Measurements from ENCODE around the gene IGSF9. TPM values are rescaled to one million over a fixed set of nuclear protein-coding genes. Genes with fewer than 3 reads are reported as not detected.

Gene IGSF9
- total RNA-seq, 3 donors from 2014 or later = 0.11 to 0.20 (median 0.16) TPM

DNA sequence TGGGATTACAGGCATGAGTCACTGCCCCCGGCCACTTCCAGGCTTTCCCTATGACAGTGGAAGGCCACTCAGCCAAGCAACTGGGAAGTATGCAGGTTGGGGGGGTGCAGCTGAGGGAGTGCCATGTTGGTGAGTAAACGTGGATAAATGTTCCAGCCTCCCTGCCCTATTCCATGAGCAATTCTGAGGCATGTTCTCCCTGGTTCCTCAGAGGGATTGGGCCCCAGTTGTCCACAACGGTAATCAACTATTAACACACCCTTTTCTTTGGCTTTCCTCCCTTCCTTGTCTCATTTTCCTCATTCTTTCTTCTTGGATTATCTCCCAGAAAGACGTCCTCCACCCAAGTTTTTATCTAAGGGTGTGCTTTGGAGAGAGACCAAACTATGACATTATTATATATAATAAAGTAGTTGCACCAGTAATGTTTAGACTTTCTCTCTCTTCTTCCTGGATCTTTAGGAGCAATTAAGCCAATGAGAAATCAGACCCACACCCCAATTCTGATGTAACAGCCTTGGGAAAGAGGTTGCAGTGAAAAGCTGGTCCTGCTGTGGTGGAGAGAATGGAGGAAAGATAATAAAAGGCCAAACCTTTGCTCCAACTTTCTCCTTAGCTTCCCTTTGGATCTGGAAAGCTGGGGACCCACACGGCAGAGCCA, 15.4 kb upstream of the IGSF9 start:
- DNase-seq = no peak
- Mint-ChIP-seq H3K4me3 (no peak overlapping the region), H3K27me3 (ENCODE audit: low read depth) (peaks cover 14% of the 10 kb centered on the region), H3K36me3 (ENCODE audit: insufficient read depth) (no peaks in the 10 kb centered on the region), H3K4me1 (ENCODE audit: low read depth) (no peaks in the 10 kb centered on the region), H3K9me3 (no peaks in the 10 kb centered on the region)
- ATAC-seq = no peak

DNA sequence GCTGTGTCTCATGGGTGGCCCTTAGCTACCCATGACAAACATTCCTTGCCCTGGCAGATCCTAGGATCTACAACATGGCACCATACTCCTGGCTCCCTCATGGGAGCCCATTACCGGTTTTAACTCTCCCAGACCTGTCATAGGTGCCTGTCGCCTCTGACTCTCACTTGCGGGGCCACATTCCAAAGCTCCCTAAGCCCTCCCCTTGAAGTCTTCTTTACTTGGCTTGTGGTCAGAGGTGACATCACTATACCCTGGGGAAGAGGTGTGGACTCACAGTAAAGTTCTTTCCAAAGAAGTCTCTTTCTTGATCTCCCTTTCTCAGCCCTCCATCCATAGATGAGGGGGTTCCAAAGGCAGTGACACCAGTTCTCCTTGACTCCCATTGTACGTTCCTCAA, 14.0 kb upstream of the IGSF9 start:
- no peaks in the 10 kb centered on the region for H3K36me3 Mint-ChIP-seq (ENCODE audit: insufficient read depth)
- H3K9me3 Mint-ChIP-seq = no peaks in the 10 kb centered on the region
- H3K27me3 Mint-ChIP-seq (ENCODE audit: low read depth) = peaks cover 14% of the 10 kb centered on the region
- H3K4me3 Mint-ChIP-seq = no peak overlapping the region
- DNase-seq (no peak), ATAC-seq (no peak)
- no peaks in the 10 kb centered on the region for H3K4me1 Mint-ChIP-seq (ENCODE audit: low read depth)

DNA sequence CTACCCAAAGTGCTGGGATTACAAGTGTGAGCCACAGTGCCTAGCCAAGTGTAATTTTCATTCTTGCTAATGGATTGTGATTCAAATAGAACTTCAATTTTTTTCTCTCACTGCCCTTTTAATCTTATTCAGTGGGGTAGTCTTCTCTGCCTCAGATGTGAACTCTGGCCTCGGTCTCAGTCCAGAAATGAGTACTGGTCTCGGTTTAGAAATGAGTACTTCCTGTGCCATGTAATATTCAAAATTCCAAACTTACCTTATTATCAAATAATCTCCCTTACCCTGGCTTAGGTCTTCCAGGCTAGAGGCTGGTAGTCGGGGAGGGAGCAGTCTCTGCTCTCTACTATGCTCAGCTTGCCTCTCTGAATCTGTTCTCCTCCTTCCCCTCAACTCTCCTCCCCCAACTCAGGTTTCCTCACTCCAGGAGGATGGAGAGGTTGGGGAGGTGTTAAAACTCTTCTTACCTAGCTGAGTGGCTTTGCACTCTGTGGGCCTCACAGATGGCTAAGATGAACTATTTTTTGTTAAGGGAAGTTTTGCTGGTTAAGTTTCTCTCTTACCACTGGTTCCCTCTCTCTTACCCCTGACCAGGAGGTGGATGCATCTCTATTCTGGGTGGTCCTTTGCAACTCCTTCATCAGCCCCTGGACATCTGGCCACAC, 13.4 kb upstream of the IGSF9 start:
- no peak for ATAC-seq
- no peaks in the 10 kb centered on the region for H3K4me1 Mint-ChIP-seq (ENCODE audit: low read depth)
- peaks cover 17% of the 10 kb centered on the region for H3K27me3 Mint-ChIP-seq (ENCODE audit: low read depth)
- no peak for DNase-seq
- no peak overlapping the region for H3K4me3 Mint-ChIP-seq
- H3K9me3 Mint-ChIP-seq = no peaks in the 10 kb centered on the region
- H3K36me3 Mint-ChIP-seq (ENCODE audit: insufficient read depth) = no peaks in the 10 kb centered on the region

DNA sequence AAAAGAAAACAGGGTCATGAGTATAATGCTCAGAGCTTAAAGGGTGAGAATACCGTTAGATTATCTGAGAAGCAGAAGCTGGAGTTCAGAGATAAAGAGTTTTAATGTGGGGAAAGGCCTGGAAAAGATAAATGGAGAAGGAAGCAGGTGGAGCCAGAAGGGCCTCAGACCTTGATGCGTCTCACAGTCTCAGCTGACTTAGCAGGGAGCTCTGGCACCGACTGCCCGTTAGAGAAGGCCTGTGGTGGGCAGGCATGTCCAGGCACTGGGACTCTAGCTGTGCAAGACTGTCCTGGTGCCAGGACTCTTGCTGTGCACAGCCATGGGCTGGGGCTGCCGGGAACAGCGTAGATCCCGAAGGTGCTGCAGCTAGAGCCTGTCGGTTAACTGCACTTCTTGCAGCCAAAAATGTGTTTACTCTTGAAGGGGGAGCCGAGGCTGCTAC, 12.4 kb upstream of the IGSF9 start:
- no peak for DNase-seq
- no peaks in the 10 kb centered on the region for H3K4me1 Mint-ChIP-seq (ENCODE audit: low read depth)
- no peak overlapping the region for H3K4me3 Mint-ChIP-seq
- no peaks in the 10 kb centered on the region for H3K36me3 Mint-ChIP-seq (ENCODE audit: insufficient read depth)
- no peak for ATAC-seq
- no peaks in the 10 kb centered on the region for H3K9me3 Mint-ChIP-seq
- H3K27me3 Mint-ChIP-seq (ENCODE audit: low read depth) = peaks cover 22% of the 10 kb centered on the region

DNA sequence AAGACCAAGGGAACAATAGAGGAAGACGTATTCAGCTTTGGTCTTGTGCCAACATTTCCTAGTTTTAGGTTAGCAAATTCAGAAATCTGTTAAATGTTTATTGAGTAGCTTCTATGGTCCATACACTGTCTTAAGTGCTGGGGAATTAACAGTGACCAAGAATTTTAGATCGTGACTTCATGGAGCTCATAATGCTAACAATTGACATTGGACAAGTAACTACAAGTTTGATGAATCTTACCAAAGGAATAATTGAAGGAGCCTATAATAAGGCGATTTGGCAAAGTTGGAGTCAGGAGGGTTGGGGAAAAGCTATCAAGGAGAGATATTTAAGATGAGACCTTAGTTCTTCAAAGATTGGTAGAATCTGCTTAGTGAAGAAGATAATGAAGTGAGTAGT, 10.0 kb upstream of the IGSF9 start:
- Mint-ChIP-seq H3K27me3 (ENCODE audit: low read depth) (peaks cover 27% of the 10 kb centered on the region), H3K9me3 (no peaks in the 10 kb centered on the region), H3K36me3 (ENCODE audit: insufficient read depth) (no peaks in the 10 kb centered on the region), H3K4me3 (no peak overlapping the region), H3K4me1 (ENCODE audit: low read depth) (no peaks in the 10 kb centered on the region)
- no peak for ATAC-seq
- no peak for DNase-seq

DNA sequence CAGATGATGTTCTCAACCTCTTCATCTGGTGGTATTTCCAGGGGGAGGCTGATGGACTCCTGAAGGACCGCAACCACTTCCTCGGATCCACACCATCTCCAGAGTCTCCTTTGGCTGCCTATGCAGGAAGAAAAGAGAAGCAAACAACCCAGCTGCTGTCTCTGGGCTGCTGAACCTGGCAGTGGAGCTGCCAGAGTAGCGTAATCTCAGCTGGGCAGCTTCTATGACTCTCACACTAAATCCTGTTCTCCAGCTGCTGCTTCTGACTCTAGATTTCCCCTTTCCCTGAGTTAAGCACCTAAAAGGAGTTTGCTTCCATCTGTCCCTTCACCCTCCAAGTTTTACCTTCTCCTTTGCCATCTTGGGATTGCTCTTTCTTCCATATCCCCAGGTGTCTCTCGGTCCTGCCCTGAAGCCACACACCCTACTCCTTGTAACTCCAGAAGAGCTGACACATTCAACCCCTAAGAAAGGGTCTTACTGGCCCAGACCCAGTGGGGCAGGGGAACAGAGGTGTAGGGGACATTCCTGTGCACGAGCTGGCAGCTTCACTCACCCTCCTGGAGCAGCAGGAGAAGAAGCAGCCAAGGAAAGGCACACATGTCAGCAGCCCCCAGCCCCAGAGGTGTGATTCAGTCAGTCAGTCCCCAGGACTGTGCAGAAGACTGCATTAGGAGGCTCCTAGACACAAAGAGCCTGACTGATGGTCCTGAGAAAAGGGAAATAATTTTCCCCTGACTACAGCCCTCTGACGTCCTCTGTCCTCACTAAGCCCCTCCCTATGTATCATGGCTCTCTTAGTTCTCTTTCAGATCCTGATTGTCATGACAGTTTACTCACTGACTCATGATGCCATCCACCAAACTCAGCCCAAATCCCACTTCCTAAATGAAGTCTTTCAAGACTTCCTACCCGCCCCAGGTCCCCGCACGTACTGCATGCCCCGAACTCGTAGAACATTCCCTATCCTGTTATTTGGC, 8.4 kb upstream of the IGSF9 start, which contains the start of gene SLAMF9:
TSS of gene SLAMF9 (minus strand) at position 702 of the 980 bp plus-strand sequence. CDS start at position 602, 100 bp downstream.
- H3K27me3 Mint-ChIP-seq (ENCODE audit: low read depth) = peaks cover 20% of the 10 kb centered on the region
- H3K36me3 Mint-ChIP-seq (ENCODE audit: insufficient read depth) = no peaks in the 10 kb centered on the region
- ATAC-seq (no peak), DNase-seq (no peak)
- no peaks in the 10 kb centered on the region for H3K4me1 Mint-ChIP-seq (ENCODE audit: low read depth)
- H3K9me3 Mint-ChIP-seq = no peaks in the 10 kb centered on the region
- H3K4me3 Mint-ChIP-seq = no peak within 1 kb of the TSS

DNA sequence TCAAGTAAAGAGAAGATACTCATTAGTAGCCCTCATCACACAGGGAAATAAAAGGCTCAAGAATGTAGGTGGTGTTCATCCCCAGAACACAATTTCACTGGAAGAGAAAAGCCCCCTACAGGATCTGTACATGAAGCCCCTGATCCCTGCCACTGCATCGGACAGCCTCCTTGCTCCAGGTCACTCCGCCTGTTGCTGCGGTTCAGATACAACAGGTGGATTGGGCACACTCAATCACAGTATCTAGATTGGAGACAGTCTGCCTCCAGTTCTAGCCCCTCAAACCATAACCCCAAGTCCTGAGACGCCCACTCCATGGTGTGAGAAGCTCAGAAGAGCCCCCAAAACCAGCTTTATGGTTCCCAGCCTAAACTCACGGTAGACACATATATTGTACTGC, 7.5 kb upstream of the IGSF9 start:
- Mint-ChIP-seq H3K4me3 (no peak overlapping the region), H3K36me3 (ENCODE audit: insufficient read depth) (no peaks in the 10 kb centered on the region), H3K9me3 (no peaks in the 10 kb centered on the region), H3K4me1 (ENCODE audit: low read depth) (no peaks in the 10 kb centered on the region), H3K27me3 (ENCODE audit: low read depth) (peaks cover 20% of the 10 kb centered on the region)
- DNase-seq (no peak), ATAC-seq (no peak)

DNA sequence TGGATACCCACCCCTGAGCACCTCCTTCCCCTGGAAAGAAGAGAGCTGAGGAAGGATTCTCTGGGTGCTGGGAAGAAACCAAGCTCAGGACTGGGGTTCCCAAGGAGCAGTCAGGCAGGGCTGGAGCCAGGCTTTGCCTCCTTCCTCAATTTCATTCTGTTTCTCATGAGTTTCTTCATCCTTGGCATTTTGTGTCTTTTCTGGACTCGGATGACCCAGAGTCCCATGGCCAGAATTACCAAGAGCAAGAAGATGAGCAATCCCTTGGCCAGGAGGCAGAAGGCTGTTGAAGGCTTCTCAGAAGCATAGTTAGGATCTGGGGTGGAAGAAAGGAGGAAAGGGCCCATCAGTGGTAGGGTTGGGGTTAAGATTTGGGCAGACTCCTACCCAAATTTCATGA, 6.1 kb upstream of the IGSF9 start:
- Mint-ChIP-seq H3K4me3 (no peak overlapping the region), H3K27me3 (ENCODE audit: low read depth) (peaks cover 19% of the 10 kb centered on the region), H3K4me1 (ENCODE audit: low read depth) (no peaks in the 10 kb centered on the region), H3K9me3 (no peaks in the 10 kb centered on the region), H3K36me3 (ENCODE audit: insufficient read depth) (no peaks in the 10 kb centered on the region)
- DNase-seq = no peak
- ATAC-seq = no peak

DNA sequence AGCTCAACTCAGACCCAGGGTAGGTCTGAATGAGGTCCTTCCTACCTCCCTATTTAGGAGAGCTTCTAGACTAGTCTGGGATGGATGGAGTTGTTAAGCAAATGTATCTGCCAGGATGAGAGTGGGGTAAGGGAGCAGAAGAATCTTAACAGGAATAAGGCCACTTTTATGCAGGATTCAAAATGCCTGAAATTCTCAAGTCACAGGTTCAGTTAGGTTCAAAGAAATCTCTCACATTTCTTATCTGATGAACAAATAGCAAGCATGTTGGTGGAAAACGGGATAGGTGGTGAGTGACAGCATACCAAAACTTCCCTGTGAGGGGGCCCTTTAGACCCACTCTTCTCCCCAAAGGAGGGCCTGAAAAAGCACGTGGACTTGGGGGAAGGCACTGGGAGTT, 5.6 kb upstream of the IGSF9 start:
- no peak overlapping the region for H3K4me3 Mint-ChIP-seq
- H3K36me3 Mint-ChIP-seq (ENCODE audit: insufficient read depth) = no peaks in the 10 kb centered on the region
- H3K27me3 Mint-ChIP-seq (ENCODE audit: low read depth) = peaks cover 18% of the 10 kb centered on the region
- no peaks in the 10 kb centered on the region for H3K9me3 Mint-ChIP-seq
- peaks cover 2% of the 10 kb centered on the region for H3K4me1 Mint-ChIP-seq (ENCODE audit: low read depth)
- ATAC-seq (no peak), DNase-seq (no peak)

DNA sequence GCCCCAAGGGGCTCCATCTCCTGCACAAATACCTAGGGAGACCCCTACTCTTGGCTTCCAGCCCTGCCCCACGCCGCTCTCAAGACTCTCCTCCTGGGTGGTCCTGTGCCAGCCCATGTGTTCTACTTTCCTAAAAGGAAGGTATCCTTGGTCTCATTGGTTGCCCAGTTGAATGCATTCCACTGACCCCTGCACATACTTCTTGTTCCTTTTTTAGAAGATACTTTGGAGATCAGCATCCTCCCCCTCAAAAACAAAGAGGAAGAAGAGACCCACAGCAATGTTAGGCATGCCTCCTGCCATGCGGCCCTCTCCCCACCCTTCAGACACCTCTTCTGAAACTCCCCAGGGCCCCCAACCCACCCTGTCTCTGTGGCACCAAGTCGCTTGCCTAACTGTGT, 4.6 kb upstream of the IGSF9 start:
- H3K4me3 Mint-ChIP-seq = no peak overlapping the region
- ATAC-seq = no peak
- H3K36me3 Mint-ChIP-seq (ENCODE audit: insufficient read depth) = no peaks in the 10 kb centered on the region
- H3K27me3 Mint-ChIP-seq (ENCODE audit: low read depth) = peaks cover 24% of the 10 kb centered on the region
- H3K9me3 Mint-ChIP-seq = no peaks in the 10 kb centered on the region
- no peak for DNase-seq
- peaks cover 6% of the 10 kb centered on the region for H3K4me1 Mint-ChIP-seq (ENCODE audit: low read depth)

DNA sequence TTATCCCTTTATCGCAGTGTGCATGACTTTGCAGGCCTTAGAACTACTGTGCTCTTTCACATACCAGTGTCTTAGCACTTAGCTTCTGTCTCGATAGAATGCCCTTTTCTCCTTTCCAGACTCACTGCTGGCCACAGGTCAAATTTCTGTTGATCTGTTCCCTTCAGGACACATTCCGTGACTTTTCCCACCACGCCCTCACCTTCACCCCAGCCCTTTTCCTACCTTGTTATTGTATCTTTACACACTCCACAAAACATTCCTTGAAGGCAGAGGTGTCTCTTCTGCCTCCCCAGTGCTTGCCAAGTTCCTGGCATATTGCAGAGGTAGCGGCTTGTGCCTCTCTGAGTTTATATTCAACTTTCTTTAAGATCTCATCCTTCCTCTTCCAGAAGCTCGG, 3.7 kb upstream of the IGSF9 start:
- peaks cover 8% of the 10 kb centered on the region for H3K4me1 Mint-ChIP-seq (ENCODE audit: low read depth)
- H3K27me3 Mint-ChIP-seq (ENCODE audit: low read depth) = peaks cover 29% of the 10 kb centered on the region
- H3K9me3 Mint-ChIP-seq = no peaks in the 10 kb centered on the region
- no peak for ATAC-seq
- H3K36me3 Mint-ChIP-seq (ENCODE audit: insufficient read depth) = no peaks in the 10 kb centered on the region
- H3K4me3 Mint-ChIP-seq = no peak overlapping the region
- no peak for DNase-seq

DNA sequence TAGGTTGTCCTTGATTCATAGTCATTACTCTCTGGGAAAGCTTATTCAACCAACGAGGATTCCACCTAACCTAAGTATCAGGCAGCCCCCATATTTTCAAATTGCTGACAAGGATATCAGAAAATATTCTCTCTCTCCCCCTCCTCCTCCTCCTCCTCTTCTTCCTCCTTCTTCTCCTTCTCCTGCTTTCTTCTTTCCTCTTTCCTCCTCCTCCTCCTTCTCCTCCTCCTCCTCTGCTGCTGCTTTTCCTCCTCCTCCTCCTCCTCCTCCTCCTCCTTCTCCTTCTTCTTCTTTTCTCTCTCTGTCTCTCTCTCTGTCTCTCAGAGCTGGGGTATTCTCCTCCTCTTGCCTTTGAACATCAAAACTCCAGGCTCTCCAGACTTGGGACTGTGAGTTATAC, 2.5 kb upstream of the IGSF9 start:
- DNase-seq (no peak), ATAC-seq (no peak)
- Mint-ChIP-seq H3K27me3 (ENCODE audit: low read depth) (peaks cover 34% of the 10 kb centered on the region), H3K36me3 (ENCODE audit: insufficient read depth) (no peaks in the 10 kb centered on the region), H3K4me1 (ENCODE audit: low read depth) (peaks cover 8% of the 10 kb centered on the region), H3K9me3 (no peaks in the 10 kb centered on the region), H3K4me3 (no peak overlapping the region)

DNA sequence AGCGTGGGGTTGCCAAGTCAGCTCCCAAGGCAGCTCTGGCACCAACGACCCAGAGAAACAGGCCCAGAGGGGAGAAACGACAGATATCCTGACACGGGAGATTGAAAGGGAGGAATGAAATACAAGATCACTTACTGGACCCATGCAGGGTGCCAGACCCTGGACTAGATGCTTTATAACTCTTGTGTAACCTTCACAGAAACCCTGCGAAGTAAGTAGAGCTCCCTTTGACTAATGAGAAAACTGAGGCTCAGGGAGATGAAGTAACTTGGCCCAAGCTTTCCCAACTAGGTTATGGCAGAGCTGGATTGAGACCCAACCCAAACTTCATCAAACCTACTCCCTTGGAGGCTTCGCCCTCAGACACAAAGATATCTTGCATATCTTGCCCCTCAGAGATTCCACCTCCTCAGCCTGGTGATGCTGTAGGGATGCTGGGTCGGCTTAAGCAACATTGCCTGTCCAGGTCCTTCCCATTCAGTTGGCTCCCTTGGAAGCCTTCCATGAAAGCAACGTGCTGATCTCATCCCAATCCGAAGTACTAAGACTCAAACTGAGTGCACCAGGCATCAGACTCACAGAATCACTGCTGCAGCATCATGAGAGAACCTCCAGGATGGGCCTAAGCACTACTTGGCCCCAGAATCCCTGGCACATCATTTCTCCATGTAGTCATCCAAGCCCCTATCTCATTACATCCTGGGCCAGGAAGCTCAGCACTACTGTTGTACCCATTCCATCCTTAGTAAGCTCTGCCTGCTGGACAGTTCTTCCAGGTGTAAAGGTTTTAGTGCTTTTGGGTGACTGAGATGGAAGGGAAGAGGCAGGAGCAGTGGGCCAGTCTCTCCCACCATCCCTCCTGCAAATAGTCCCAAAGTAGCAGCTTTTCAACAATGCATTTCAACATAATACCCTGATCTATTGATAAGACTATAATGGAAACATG, 1.1 kb upstream of the IGSF9 start:
- Mint-ChIP-seq H3K4me3 (peak overlapping the region; percentile 71), H3K27me3 (ENCODE audit: low read depth) (peaks cover 38% of the 10 kb centered on the region), H3K9me3 (no peaks in the 10 kb centered on the region), H3K4me1 (ENCODE audit: low read depth) (peaks cover 8% of the 10 kb centered on the region), H3K36me3 (ENCODE audit: insufficient read depth) (no peaks in the 10 kb centered on the region)
- ATAC-seq (no peak), DNase-seq (no peak)
